Mucosa of stomach (tissue), 1 donor: ENCODE measurements around the gene BTBD10.
"Not testable (repeated sequence)": the region's sequence is repeated elsewhere in the genome, so short reads cannot be mapped to it uniquely, and the experiment has no call there.

Source experiments
- H3K27me3 ChIP-seq: one replicate; pipeline ENCODE4 v1.7.0; 2013; ENCODE audit warnings: mild to moderate bottlenecking, low read length; ENCODE audit not compliant: control insufficient read depth, insufficient read depth
- H3K36me3 ChIP-seq: one replicate; pipeline ENCODE4 v1.7.0; 2013; ENCODE audit warnings: low read length; ENCODE audit not compliant: control insufficient read depth, insufficient read depth
- H3K4me1 ChIP-seq: one replicate; pipeline ENCODE4 v1.7.0; 2013; ENCODE audit warnings: mild to moderate bottlenecking, low read length; ENCODE audit not compliant: control insufficient read depth, insufficient read depth
- H3K4me3 ChIP-seq: one replicate; pipeline ENCODE4 v1.7.0; 2013; ENCODE audit warnings: low read length
- H3K9ac ChIP-seq: one replicate; pipeline ENCODE4 v1.7.0; 2013; ENCODE audit warnings: mild to moderate bottlenecking, low read length, moderate library complexity
- H3K9me3 ChIP-seq: one replicate; pipeline ENCODE4 v1.7.0; 2013; ENCODE audit warnings: mild to moderate bottlenecking, low read length, moderate library complexity; ENCODE audit not compliant: control insufficient read depth
- donor health status: Pancreatic carcinoma.

Gene BTBD10

GRCh38 chr11:13465909-13466371, 2.9 kb upstream of the BTBD10 start:
- Histone ChIP-seq H3K36me3 (no peaks in the 10 kb centered on the region), H3K27me3 (no peaks in the 10 kb centered on the region), H3K9ac (no peak overlapping the region), H3K9me3 (no peaks in the 10 kb centered on the region), H3K4me1 (peaks cover 5% of the 10 kb centered on the region), H3K4me3 (no peak overlapping the region)

- H3K36me3 ChIP-seq = no peaks in the 10 kb centered on the region
- H3K9ac ChIP-seq = peak overlapping the region; percentile 95
- H3K4me3 ChIP-seq = peak overlapping the region; percentile 96
- H3K27me3 ChIP-seq = no peaks in the 10 kb centered on the region
- peaks cover 5% of the 10 kb centered on the region for H3K4me1 ChIP-seq
- no peaks in the 10 kb centered on the region for H3K9me3 ChIP-seq
These were observed 813 bp upstream of the BTBD10 start for GRCh38 chr11:13463779-13464290.

- Histone ChIP-seq H3K9me3 (no peaks in the 10 kb centered on the region), H3K4me3 (peak overlapping the region; percentile 96), H3K36me3 (no peaks in the 10 kb centered on the region), H3K4me1 (peaks cover 5% of the 10 kb centered on the region), H3K9ac (peak overlapping the region; percentile 95), H3K27me3 (no peaks in the 10 kb centered on the region)
These were observed 616 bp downstream of the BTBD10 start for GRCh38 chr11:13462311-13462900.

GRCh38 chr11:13461291-13461690, 1.7 kb downstream of the BTBD10 start:
- no peaks in the 10 kb centered on the region for H3K27me3 ChIP-seq
- no peaks in the 10 kb centered on the region for H3K9me3 ChIP-seq
- no peak overlapping the region for H3K4me3 ChIP-seq
- H3K4me1 ChIP-seq = peaks cover 5% of the 10 kb centered on the region
- no peak overlapping the region for H3K9ac ChIP-seq
- H3K36me3 ChIP-seq = no peaks in the 10 kb centered on the region

GRCh38 chr11:13450832-13451397, 12.1 kb downstream of the BTBD10 start:
- H3K27me3 ChIP-seq = no peaks in the 10 kb centered on the region
- H3K36me3 ChIP-seq = no peaks in the 10 kb centered on the region
- H3K9ac ChIP-seq = no peak overlapping the region
- H3K9me3 ChIP-seq = no peaks in the 10 kb centered on the region
- H3K4me3 ChIP-seq = no peak overlapping the region
- H3K4me1 ChIP-seq = peaks cover 9% of the 10 kb centered on the region

- H3K36me3 ChIP-seq = no peaks in the 10 kb centered on the region
- H3K9ac ChIP-seq = no peak overlapping the region
- peaks cover 9% of the 10 kb centered on the region for H3K4me1 ChIP-seq
- H3K9me3 ChIP-seq = no peaks in the 10 kb centered on the region
- no peak overlapping the region for H3K4me3 ChIP-seq
- H3K27me3 ChIP-seq = no peaks in the 10 kb centered on the region
These were observed 13.5 kb downstream of the BTBD10 start for GRCh38 chr11:13449522-13449921.

GRCh38 chr11:13448876-13449275, 14.1 kb downstream of the BTBD10 start:
- Histone ChIP-seq H3K4me1 (peaks cover 9% of the 10 kb centered on the region), H3K4me3 (no peak overlapping the region), H3K27me3 (no peaks in the 10 kb centered on the region), H3K9ac (no peak overlapping the region), H3K9me3 (no peaks in the 10 kb centered on the region), H3K36me3 (no peaks in the 10 kb centered on the region)

- peaks cover 9% of the 10 kb centered on the region for H3K4me1 ChIP-seq
- no peaks in the 10 kb centered on the region for H3K36me3 ChIP-seq
- H3K4me3 ChIP-seq = no peak overlapping the region
- H3K9ac ChIP-seq = no peak overlapping the region
- no peaks in the 10 kb centered on the region for H3K9me3 ChIP-seq
- H3K27me3 ChIP-seq = no peaks in the 10 kb centered on the region
These were observed 16.6 kb downstream of the BTBD10 start for GRCh38 chr11:13446444-13446843.

GRCh38 chr11:13445588-13445987, 17.4 kb downstream of the BTBD10 start:
- H3K27me3 ChIP-seq = no peaks in the 10 kb centered on the region
- H3K4me1 ChIP-seq = peaks cover 9% of the 10 kb centered on the region
- no peak overlapping the region for H3K9ac ChIP-seq
- no peaks in the 10 kb centered on the region for H3K36me3 ChIP-seq
- H3K9me3 ChIP-seq = no peaks in the 10 kb centered on the region
- H3K4me3 ChIP-seq = no peak overlapping the region

- H3K9ac ChIP-seq = peak overlapping the region; percentile 1
These were observed 22.7 kb downstream of the BTBD10 start for GRCh38 chr11:13440100-13440855.

GRCh38 chr11:13438291-13438690, 24.7 kb downstream of the BTBD10 start:
- H3K4me3 ChIP-seq = no peak overlapping the region
- no peak overlapping the region for H3K9ac ChIP-seq
- no peaks in the 10 kb centered on the region for H3K9me3 ChIP-seq
- H3K36me3 ChIP-seq = no peaks in the 10 kb centered on the region
- H3K27me3 ChIP-seq = no peaks in the 10 kb centered on the region
- H3K4me1 ChIP-seq = no peaks in the 10 kb centered on the region

More at GRCh38 chr11:13440100-13440855, 22.7 kb downstream of the BTBD10 start:
- no peaks in the 10 kb centered on the region for H3K9me3 ChIP-seq
- H3K4me1 ChIP-seq = no peaks in the 10 kb centered on the region
- H3K36me3 ChIP-seq = no peaks in the 10 kb centered on the region
- no peaks in the 10 kb centered on the region for H3K27me3 ChIP-seq
- no peak overlapping the region for H3K4me3 ChIP-seq

- H3K9ac ChIP-seq, H3K9me3 ChIP-seq, H3K36me3 ChIP-seq, H3K4me3 ChIP-seq, H3K4me1 ChIP-seq, H3K27me3 ChIP-seq: not testable (repeated sequence)
These were observed 26.2 kb downstream of the BTBD10 start for GRCh38 chr11:13436836-13437235.
